Islet precursor cell (in vitro differentiated cells): Measurements from ENCODE around the gene ZNF646.
A peak's percentile ranks its signal among the peaks of the same experiment; 100 is the strongest.

Experiments used
- DNase-seq: peaks from one replicate; pipeline ENCODE4 v3.0.0-alpha.2; 2018

ZNF646 gene

GRCh38 chr16:31132303-31132979 lies 58.2 kb downstream of the ZNF646 start:
- peak; percentile 46 for DNase-seq

- peak; percentile 35 for DNase-seq
Measured at GRCh38 chr16:31133046-31133501, 58.9 kb downstream of the ZNF646 start.
